Measurements from ENCODE around the gene ANG. TPM values are rescaled to one million over a fixed set of nuclear protein-coding genes. Genes with fewer than 3 reads are reported as not detected.

The ANG gene
- total RNA-seq, 1 experiment from 2014 or later = 0.71 TPM

Other genes starting within 250 kb of the ANG start
- 59.2 and 67.8 TPM in 2 replicates for gene OSGEP, start 234.0 kb upstream of the ANG start, total RNA-seq (2021)
- gene APEX1, start 233.5 kb upstream of the ANG start, total RNA-seq (2021) = 277 and 299 TPM in 2 replicates
- 32.4 and 34.9 TPM in 2 replicates for gene PIP4P1, start 227.3 kb upstream of the ANG start, total RNA-seq (2021)
- 78.3 and 97.0 TPM in 2 replicates for gene PNP, start 219.4 kb upstream of the ANG start, total RNA-seq (2021)
- gene RNASE10, start 183.2 kb upstream of the ANG start, total RNA-seq (2021) = 0.26 TPM in 1 of 2 replicates, not detected in the other
- gene RNASE9, start 127.7 kb upstream of the ANG start, total RNA-seq (2021) = not detected in 2 replicates
- gene RNASE11, start 100.8 kb upstream of the ANG start, total RNA-seq (2021) = not detected in 2 replicates
- gene RNASE12, start 97.4 kb upstream of the ANG start, total RNA-seq (2021) = not detected in 2 replicates
- not detected in 2 replicates for gene OR6S1, start 47.1 kb upstream of the ANG start, total RNA-seq (2021)
- 0.75 and 1.8 TPM in 2 replicates for gene RNASE4, start 4.2 kb upstream of the ANG start, total RNA-seq (2021)
- gene EDDM3A, start 57.1 kb downstream of the ANG start, total RNA-seq (2021) = not detected in 2 replicates
- gene EDDM3B, start 79.6 kb downstream of the ANG start, total RNA-seq (2021) = not detected in 2 replicates
- gene RNASE6, start 92.5 kb downstream of the ANG start, total RNA-seq (2021) = not detected in 2 replicates
- gene RNASE1, start 114.1 kb downstream of the ANG start, total RNA-seq (2021) = not detected in 2 replicates
- gene RNASE3, start 202.6 kb downstream of the ANG start, total RNA-seq (2021) = not detected in 2 replicates

Measured in A673 (cell line).